ENCODE results near the gene WDFY1.
"Not testable (repeated sequence)": the region's sequence is repeated elsewhere in the genome, so short reads cannot be mapped to it uniquely, and the experiment has no call there.

The WDFY1 gene

GRCh38 chr2:223941579-223942277 is 3.4 kb downstream of the WDFY1 start:
- H3K27me3 Mint-ChIP-seq (ENCODE audit: low read depth, poor library complexity), result no peaks in the 10 kb centered on the region
- H3K36me3 Mint-ChIP-seq (ENCODE audit: low read depth), result peaks cover 23% of the 10 kb centered on the region
- no peak for DNase-seq
- peak overlapping the region; percentile 30 for H3K4me3 Mint-ChIP-seq
- H3K27ac Mint-ChIP-seq, result peak overlapping the region; percentile 32
- no peak for TF ChIP-seq CTCF (IDR thresholded peaks at IDR 0.05)
- H3K4me1 Mint-ChIP-seq, result peaks cover 47% of the 10 kb centered on the region
- H3K9me3 Mint-ChIP-seq, result peaks cover 4% of the 10 kb centered on the region

GRCh38 chr2:223939438-223939837 is 5.7 kb downstream of the WDFY1 start:
- H3K9me3 Mint-ChIP-seq, result not testable (repeated sequence)
- H3K36me3 Mint-ChIP-seq (ENCODE audit: low read depth), result peaks cover 23% of the 10 kb centered on the region
- peaks cover 39% of the 10 kb centered on the region for H3K4me1 Mint-ChIP-seq

GRCh38 chr2:223937535-223937934 is 7.6 kb downstream of the WDFY1 start:
- no peak for DNase-seq
- Mint-ChIP-seq H3K4me3 (no peak overlapping the region), H3K36me3 (ENCODE audit: low read depth) (peaks cover 18% of the 10 kb centered on the region), H3K4me1 (peaks cover 30% of the 10 kb centered on the region), H3K9me3 (peaks cover 4% of the 10 kb centered on the region), H3K27ac (no peak overlapping the region), H3K27me3 (ENCODE audit: low read depth, poor library complexity) (no peaks in the 10 kb centered on the region)
- TF ChIP-seq CTCF (IDR thresholded peaks at IDR 0.05), result no peak

More at GRCh38 chr2:223939438-223939837, 5.7 kb downstream of the WDFY1 start:
- not testable (repeated sequence) for DNase-seq; H3K27ac Mint-ChIP-seq; H3K27me3 Mint-ChIP-seq (ENCODE audit: low read depth, poor library complexity); H3K4me3 Mint-ChIP-seq

- H3K9me3 Mint-ChIP-seq, result peaks cover 4% of the 10 kb centered on the region
- no peak overlapping the region for H3K27ac Mint-ChIP-seq
- DNase-seq, result no peak
- no peaks in the 10 kb centered on the region for H3K27me3 Mint-ChIP-seq (ENCODE audit: low read depth, poor library complexity)
- H3K4me1 Mint-ChIP-seq, result peaks cover 28% of the 10 kb centered on the region
- no peak for TF ChIP-seq CTCF (IDR thresholded peaks at IDR 0.05)
- H3K4me3 Mint-ChIP-seq, result no peak overlapping the region
- peaks cover 18% of the 10 kb centered on the region for H3K36me3 Mint-ChIP-seq (ENCODE audit: low read depth)
Observed at GRCh38 chr2:223936862-223937326, 8.2 kb downstream of the WDFY1 start.

- Mint-ChIP-seq H3K27me3 (ENCODE audit: low read depth, poor library complexity) (no peaks in the 10 kb centered on the region), H3K4me3 (no peak overlapping the region), H3K36me3 (ENCODE audit: low read depth) (peaks cover 9% of the 10 kb centered on the region), H3K9me3 (no peaks in the 10 kb centered on the region), H3K27ac (peak overlapping the region; percentile 2), H3K4me1 (peaks cover 19% of the 10 kb centered on the region)
- DNase-seq, result no peak
- TF ChIP-seq CTCF (IDR thresholded peaks at IDR 0.05), result no peak
Observed at GRCh38 chr2:223935459-223936125, 9.5 kb downstream of the WDFY1 start.

- no peaks in the 10 kb centered on the region for H3K27me3 Mint-ChIP-seq (ENCODE audit: low read depth, poor library complexity)
- no peak for TF ChIP-seq CTCF (IDR thresholded peaks at IDR 0.05)
- DNase-seq, result no peak
- H3K36me3 Mint-ChIP-seq (ENCODE audit: low read depth), result peaks cover 14% of the 10 kb centered on the region
- H3K4me1 Mint-ChIP-seq, result peaks cover 19% of the 10 kb centered on the region
- no peak overlapping the region for H3K4me3 Mint-ChIP-seq
- H3K27ac Mint-ChIP-seq, result no peak overlapping the region
- H3K9me3 Mint-ChIP-seq, result no peaks in the 10 kb centered on the region
Observed at GRCh38 chr2:223934870-223935269, 10.3 kb downstream of the WDFY1 start.

Measured in nephron progenitor cell (in vitro differentiated cells).